ENCODE results near the gene FEM1A.

- no peak for TF ChIP-seq POLR2A (IDR thresholded peaks at IDR 0.05; ENCODE audit: low read depth, low read length)
- TF ChIP-seq CTCF (IDR thresholded peaks at IDR 0.05; ENCODE audit: extremely low read depth in 1 of 2, insufficient read depth in 1 of 2, low read depth in 1 of 2, low read length in 2 of 2), result no peak
- no peak for TF ChIP-seq EZH2 (IDR thresholded peaks at IDR 0.05; ENCODE audit: borderline replicate concordance, low read depth, low read length, severe bottlenecking)
Measured at GRCh38 chr19:4844348-4845179, 53.0 kb downstream of the FEM1A start.

Data from endothelial cell of umbilical vein (primary cell).